Vagina (tissue), 2 donors: Measurements from ENCODE around the gene CAV1.

ENCODE experiments used
- CTCF ChIP-seq, 3 experiments: fragments of 450-650 bp in 2 of 3; fragments of 200-600 bp in 1 of 3; sonication (generic) in 1 of 3; IDR thresholded peaks; one replicate each; pipeline ENCODE4 v1.5.1; 2017 to 2019; ENCODE audit warnings: antibody characterized with exemption in 3 of 3, mild to moderate bottlenecking in 2 of 3, moderate library complexity in 2 of 3
- POLR2AphosphoS5 ChIP-seq, 2 donors: sonication (generic); formaldehyde crosslinking; IDR thresholded peaks; one replicate each; pipeline ENCODE4 v1.9.0; 2017; ENCODE audit warnings: antibody characterized with exemption in 2 of 2, mild to moderate bottlenecking in 2 of 2, low read depth in 1 of 2; ENCODE audit not compliant: insufficient read depth in 1 of 2

- TF ChIP-seq POLR2AphosphoS5 (IDR thresholded peaks at IDR 0.05; ENCODE audit: insufficient read depth in 1 of 2, low read depth in 1 of 2) (no peak), CTCF (IDR thresholded peaks at IDR 0.05) (no peak)
Observed at GRCh38 chr7:116575853-116576252, 51.0 kb downstream of the CAV1 start.
